ENCODE measurements around the gene SEPTIN12. TPM values are rescaled to one million over a fixed set of nuclear protein-coding genes. Genes with fewer than 3 reads are reported as not detected.

SEPTIN12 gene
- total and polyA plus RNA-seq, 2 of the 8 experiments (the other 6 are each of a cell fraction or from before 2014, with no cell fraction given): 0.24 TPM; not detected in 1

GRCh38 chr16:4806280-4806679 lies 18.1 kb upstream of the SEPTIN12 start:
- Histone ChIP-seq H2BK5ac (ENCODE audit: low read depth, low read length) (no peak overlapping the region), H3K23ac (ENCODE audit: insufficient read length) (no peak overlapping the region), H3K79me1 (ENCODE audit: low read depth, low read length) (no peaks in the 10 kb centered on the region), H3K56ac (replicated peaks; ENCODE audit: insufficient read length, low read depth, low read length) (no peak overlapping the region), H2AFZ (ENCODE audit: low read length) (no peak overlapping the region), H3K4me1 (replicated peaks in 1 of 4; ENCODE audit: control insufficient read depth in 3 of 4, insufficient read depth in 4 of 4, low read length in 3 of 4) (peaks cover 0 to 6% (median 2%) of the 10 kb centered on the region in 4 experiments; a peak in 4 of 7 replicates), H3K14ac (ENCODE audit: insufficient read length) (no peak overlapping the region), H3K9ac (replicated peaks in 1 of 4; ENCODE audit: extremely low read depth in 1 of 4, low read depth in 3 of 4, low read length in 3 of 4) (no peak overlapping the region), H3K79me2 (ENCODE audit: control insufficient read depth in 1 of 2, insufficient read depth in 2 of 2, low read length in 2 of 2) (no peaks in the 10 kb centered on the region), H3K27me3 (replicated peaks in 1 of 4; ENCODE audit: control insufficient read depth in 3 of 4, extremely low read depth in 1 of 4, insufficient read depth in 3 of 4, low read length in 3 of 4) (no peaks in the 10 kb centered on the region), H3K4ac (replicated peaks; ENCODE audit: insufficient read length, low read depth, low read length) (no peak overlapping the region), H2AK5ac (ENCODE audit: low read depth, low read length) (no peak overlapping the region), H2BK120ac (replicated peaks; ENCODE audit: low read depth, low read length) (no peak overlapping the region), H2BK20ac (ENCODE audit: low read length) (no peak overlapping the region), H3K4me3 (ENCODE audit: extremely low read depth in 1 of 4, insufficient read depth in 2 of 4, low read depth in 3 of 4, low read length in 4 of 4) (no peak overlapping the region), H3K27ac (ENCODE audit: low read depth, low read length) (no peak overlapping the region), H3K23me2 (ENCODE audit: low read depth, low read length) (peaks cover 6% of the 10 kb centered on the region; the same call in 1 of the 2 replicates), H4K8ac (ENCODE audit: extremely low read depth, insufficient read depth, low read length) (no peak overlapping the region), H3K9me3 (ENCODE audit: insufficient read depth in 2 of 2, low read depth in 1 of 2, low read length in 1 of 2) (no peaks in the 10 kb centered on the region), H3K36me3 (ENCODE audit: control insufficient read depth in 2 of 4, insufficient read depth in 4 of 4, low read length in 3 of 4) (peaks cover 3 to 35% (median 14%) of the 10 kb centered on the region in 4 experiments; a peak in 7 of 8 replicates), H3K4me2 (ENCODE audit: insufficient read depth in 1 of 2, low read depth in 2 of 2, low read length in 2 of 2) (no peak overlapping the region), H3K18ac (ENCODE audit: extremely low read depth, low read length) (no peak overlapping the region), H2BK12ac (ENCODE audit: low read depth, low read length) (no peak overlapping the region), H2BK15ac (ENCODE audit: low read length) (no peak overlapping the region), H4K5ac (ENCODE audit: insufficient read length, low read depth, low read length) (no peak overlapping the region), H4K91ac (replicated peaks; ENCODE audit: insufficient read length, low read length) (no peak overlapping the region), H4K20me1 (replicated peaks in 1 of 2; ENCODE audit: control insufficient read depth in 1 of 2, insufficient read depth in 2 of 2, low read length in 2 of 2) (peaks cover 0 to 5% of the 10 kb centered on the region in 2 experiments)
- DNase-seq (ENCODE audit: low read depth in 1 of 2, low spot score in 2 of 2) (no peak), FAIRE-seq (no peak)
- POLR2A ChIA-PET (ENCODE audit: partially characterized antibody): no interaction called here
- CTCF ChIA-PET (ENCODE audit: partially characterized antibody): interaction anchor here (0.6 to 1.4 kb wide), 5 partner anchors 11 to 150 kb away, joined by 3 to 5 read pairs (median 3); no protein-coding TSS in a partner anchor
- 92% methylated on average over 6 of the region's 6 CpGs; no CpG with 5 or more reads in 1 of the 2 experiments for WGBS, 2 experiments (ENCODE audit: extremely low coverage in 1 of 2, insufficient coverage in 1 of 2, insufficient read length in 1 of 2, insufficient replicate concordance in 2 of 2, low coverage in 1 of 2, low lambda C conversion rate in 2 of 2, missing lambda C conversion rate in 1 of 2)
- TF ChIP-seq ATF3 (IDR thresholded peaks at IDR 0.05; ENCODE audit: insufficient read depth, low read depth, low read length): no peak
- TF ChIP-seq CBX8 (IDR thresholded peaks at IDR 0.05; ENCODE audit: borderline replicate concordance, low read depth, low read length): no peak
- no peak for TF ChIP-seq CBX5 (IDR thresholded peaks at IDR 0.05; ENCODE audit: low read depth, low read length)
- no peak for TF ChIP-seq EP300 (IDR thresholded peaks at IDR 0.05; ENCODE audit: borderline replicate concordance in 1 of 2, low read depth in 2 of 2, low read length in 2 of 2)
- no peak for TF ChIP-seq BCL11A (IDR thresholded peaks at IDR 0.05; ENCODE audit: low read depth in 2 of 2, low read length in 2 of 2)
- TF ChIP-seq SAP30 (IDR thresholded peaks at IDR 0.05; ENCODE audit: insufficient read depth, insufficient replicate concordance, low read length): no peak
- TF ChIP-seq SIRT6 (IDR thresholded peaks at IDR 0.05; ENCODE audit: low read length): no peak
- TF ChIP-seq SUZ12 (IDR thresholded peaks at IDR 0.05; ENCODE audit: low read length): no peak
- TF ChIP-seq RNF2 (IDR thresholded peaks at IDR 0.05; ENCODE audit: borderline replicate concordance, low read depth, low read length, missing control alignments, poor library complexity, severe bottlenecking): no peak
- TF ChIP-seq POU5F1 (IDR thresholded peaks at IDR 0.05; ENCODE audit: low read depth, low read length): no peak
- TF ChIP-seq FOSL1 (IDR thresholded peaks at IDR 0.05; ENCODE audit: insufficient read depth, low read depth, low read length): no peak

Measured in H1 (cell line).